OCI-LY3 (cell line): Measurements from ENCODE around the gene HSF5.

Experiments used
- H2AFZ ChIP-seq: fragments of 200-600, 300-600 bp; shearing (Covaris generic); 2 replicates; pipeline ENCODE4 v1.6.0; 2014; ENCODE audit warnings: antibody characterized with exemption, low read depth, low read length
- H3K27ac ChIP-seq: fragments of 200-600, 300-600 bp; sonication (generic); 2 replicates; pipeline ENCODE4 v1.5.1; 2014; ENCODE audit warnings: mild to moderate bottlenecking, low read length, moderate library complexity, mixed read lengths
- H3K27me3 ChIP-seq: fragments of 200-600, 300-600 bp; sonication (generic); 2 replicates; pipeline ENCODE4 v1.6.1; 2014; ENCODE audit warnings: low read depth, low read length, mixed read lengths
- H3K36me3 ChIP-seq: fragments of 200-600, 300-600 bp; sonication (generic); replicated peaks from 2 replicates; pipeline ENCODE3; 2014; ENCODE audit warnings: low read depth, low read length, mixed read lengths
- H3K4me1 ChIP-seq: fragments of 300-600, 200-600 bp; sonication (generic); 2 replicates; pipeline ENCODE4 v1.6.1; 2014; ENCODE audit warnings: low read length, mixed read lengths
- H3K4me2 ChIP-seq: fragments of 200-600, 300-600 bp; sonication (generic); 2 replicates; pipeline ENCODE4 v1.6.1; 2014; ENCODE audit warnings: low read length, mixed read lengths
- H3K4me3 ChIP-seq: fragments of 300-600, 200-600 bp; sonication (generic); 2 replicates; pipeline ENCODE4 v1.5.1; 2014; ENCODE audit warnings: antibody characterized with exemption, mild to moderate bottlenecking, low read length, moderate library complexity
- H3K79me2 ChIP-seq: fragments of 300-600, 200-600 bp; shearing (Covaris generic); 2 replicates; pipeline ENCODE4 v1.6.1; 2014; ENCODE audit warnings: mild to moderate bottlenecking, low read length, mixed read lengths
- H3K9ac ChIP-seq: fragments of 300-600, 200-600 bp; shearing (Covaris generic); 2 replicates; pipeline ENCODE4 v1.6.0; 2014; ENCODE audit warnings: mild to moderate bottlenecking, low read length, moderate library complexity
- H3K9me3 ChIP-seq: fragments of 200-600, 300-600 bp; shearing (Covaris generic); 2 replicates; pipeline ENCODE4 v1.6.1; 2014; ENCODE audit warnings: low read length, mixed read lengths; ENCODE audit not compliant: insufficient read depth
- H4K20me1 ChIP-seq: fragments of 200-600, 300-600 bp; sonication (generic); 2 replicates; pipeline ENCODE4 v1.6.1; 2016; ENCODE audit warnings: low read length, mixed read lengths; ENCODE audit not compliant: insufficient read depth
- CTCF ChIP-seq: fragments of 200-600, 300-600 bp; sonication (generic); IDR thresholded peaks from 2 replicates; pipeline ENCODE4 v1.5.1; 2014; ENCODE audit warnings: antibody characterized with exemption, low read length, low read depth
- EZH2phosphoT487 ChIP-seq: fragments of 200-600 bp; shearing (Covaris generic); IDR thresholded peaks from 2 replicates; pipeline ENCODE4 v1.6.1; 2018; ENCODE audit warnings: antibody characterized with exemption, mixed run types, low read depth

Gene HSF5

GRCh38 chr17:58384897-58385296 is 103.3 kb downstream of the HSF5 start:
- no peak overlapping the region for H3K4me2 ChIP-seq

GRCh38 chr17:58383892-58384462 is 104.2 kb downstream of the HSF5 start:
- H3K79me2 ChIP-seq: no peaks in the 10 kb centered on the region
- no peak overlapping the region for H3K27ac ChIP-seq
- no peak overlapping the region for H3K4me2 ChIP-seq
- no peaks in the 10 kb centered on the region for H3K9me3 ChIP-seq
- H4K20me1 ChIP-seq: no peaks in the 10 kb centered on the region
- H3K27me3 ChIP-seq: no peaks in the 10 kb centered on the region
- no peak for TF ChIP-seq EZH2phosphoT487
- no peak for TF ChIP-seq CTCF
- peaks cover 19% of the 10 kb centered on the region for H3K4me1 ChIP-seq
- H2AFZ ChIP-seq: no peak overlapping the region
- H3K36me3 ChIP-seq: no peaks in the 10 kb centered on the region
- no peak overlapping the region for H3K4me3 ChIP-seq
- H3K9ac ChIP-seq: no peak overlapping the region

More at GRCh38 chr17:58384897-58385296, 103.3 kb downstream of the HSF5 start:
- TF ChIP-seq CTCF (no peak), EZH2phosphoT487 (no peak)
- Histone ChIP-seq H3K27me3 (no peaks in the 10 kb centered on the region), H3K9me3 (no peaks in the 10 kb centered on the region), H3K4me3 (no peak overlapping the region), H3K36me3 (no peaks in the 10 kb centered on the region), H3K79me2 (no peaks in the 10 kb centered on the region), H4K20me1 (no peaks in the 10 kb centered on the region), H3K27ac (no peak overlapping the region), H3K4me1 (peaks cover 25% of the 10 kb centered on the region), H2AFZ (no peak overlapping the region), H3K9ac (no peak overlapping the region)

GRCh38 chr17:58382872-58383242 is 105.4 kb downstream of the HSF5 start:
- H3K4me2 ChIP-seq: peak overlapping the region; percentile 92
- H3K27me3 ChIP-seq: no peaks in the 10 kb centered on the region
- no peak overlapping the region for H3K27ac ChIP-seq
- no peaks in the 10 kb centered on the region for H3K9me3 ChIP-seq
- H3K9ac ChIP-seq: no peak overlapping the region; the same call in 1 of the 2 replicates
- H3K4me1 ChIP-seq: peaks cover 18% of the 10 kb centered on the region
- H3K79me2 ChIP-seq: no peaks in the 10 kb centered on the region
- no peaks in the 10 kb centered on the region for H4K20me1 ChIP-seq
- no peaks in the 10 kb centered on the region for H3K36me3 ChIP-seq
- H2AFZ ChIP-seq: peak overlapping the region; percentile 95
- TF ChIP-seq EZH2phosphoT487 (no peak), CTCF (no peak)
- H3K4me3 ChIP-seq: peak overlapping the region; percentile 60; the same call in 1 of the 2 replicates

- no peaks in the 10 kb centered on the region for H3K36me3 ChIP-seq
- peak overlapping the region; percentile 92 for H3K4me2 ChIP-seq
- H3K27me3 ChIP-seq: no peaks in the 10 kb centered on the region
- peaks cover 18% of the 10 kb centered on the region for H3K4me1 ChIP-seq
- no peak for TF ChIP-seq EZH2phosphoT487
- peak overlapping the region; percentile 95 for H2AFZ ChIP-seq
- peak overlapping the region; percentile 60 for H3K4me3 ChIP-seq
- no peaks in the 10 kb centered on the region for H3K79me2 ChIP-seq
- no peak overlapping the region; the same call in 1 of the 2 replicates for H3K9ac ChIP-seq
- no peaks in the 10 kb centered on the region for H3K9me3 ChIP-seq
- H4K20me1 ChIP-seq: no peaks in the 10 kb centered on the region
- H3K27ac ChIP-seq: 0 out of 2 replicates have a peak overlapping the region, but pooled peaks have one; percentile 20
Measured at GRCh38 chr17:58382108-58382871, 105.9 kb downstream of the HSF5 start.
